Spleen (tissue), 11 donors: ENCODE measurements around the gene MT1H. TPM values are rescaled to one million over a fixed set of nuclear protein-coding genes. Genes with fewer than 3 reads are reported as not detected.

Experiments used
- DNase-seq: peaks from one replicate; pipeline ENCODE4 v3.0.0-alpha.2; 2020
- H3K27ac ChIP-seq, 8 donors: fragments of 200-600 bp; sonication (generic) in 7 of 8; 1 replicate in 4 of 8; 2 replicates in 4 of 8; pipeline versions ENCODE4 v1.5.0 to v1.8.0; 2016 to 2021; ENCODE audit warnings: inconsistent platforms in 4 of 8, mild to moderate bottlenecking in 4 of 8, moderate library complexity in 1 of 8
- H3K27me3 ChIP-seq, 7 donors: fragments of 200-600 bp; sonication (generic) in 6 of 7; replicated peaks in 1 of 7; 1 replicate in 4 of 7; 2 replicates in 3 of 7; pipeline versions ENCODE4 v1.5.0 to v1.8.0; 2016 to 2021; ENCODE audit warnings: inconsistent platforms in 3 of 7, mild to moderate bottlenecking in 1 of 7
- H3K36me3 ChIP-seq, 6 donors: fragments of 200-600 bp; sonication (generic) in 5 of 6; 1 replicate in 4 of 6; 2 replicates in 2 of 6; pipeline versions ENCODE4 v1.5.0 to v1.8.0; 2016 to 2021; ENCODE audit warnings: inconsistent platforms in 2 of 6
- H3K4me1 ChIP-seq, 6 donors: fragments of 200-600 bp; sonication (generic) in 5 of 6; 1 replicate in 3 of 6; 2 replicates in 3 of 6; pipeline versions ENCODE4 v1.5.0 to v1.8.0; 2016 to 2021; ENCODE audit warnings: inconsistent platforms in 3 of 6
- H3K4me3 ChIP-seq, 8 donors: fragments of 200-600 bp; sonication (generic) in 7 of 8; 1 replicate in 4 of 8; 2 replicates in 4 of 8; pipeline versions ENCODE4 v1.5.0 to v1.8.0; 2016 to 2021; ENCODE audit warnings: inconsistent platforms in 4 of 8, mild to moderate bottlenecking in 4 of 8, moderate library complexity in 2 of 8
- H3K9me3 ChIP-seq, 8 donors: fragments of 200-600 bp; sonication (generic) in 7 of 8; 1 replicate in 4 of 8; 2 replicates in 4 of 8; pipeline versions ENCODE4 v1.5.0 to v1.8.0; 2016 to 2021; ENCODE audit warnings: inconsistent platforms in 4 of 8
- POLR2A ChIP-seq, 3 donors: fragments of 450-650 bp; IDR thresholded peaks; one replicate each; pipeline ENCODE4 v1.5.1; 2017; ENCODE audit warnings: antibody characterized with exemption in 3 of 3, mild to moderate bottlenecking in 1 of 3
- POLR2AphosphoS5 ChIP-seq, 3 donors: sonication (generic); formaldehyde crosslinking; IDR thresholded peaks; one replicate each; pipeline ENCODE4 v1.5.1; 2017; ENCODE audit warnings: antibody characterized with exemption in 3 of 3
- WGBS, 5 donors: extraction: QIAGEN DNeasy Blood & Tissue Kit in 3 of 5; methylation state at CpG; one replicate each; pipeline versions ENCODE4 v1.1.5 to v1.1.7; 2013 to 2018; 5-methylcytosine and 5-hydroxymethylcytosine counted together
- intact Hi-C: fragments of 100-400 bp; cut with DNase I; formaldehyde crosslinking; loops from one replicate; pipeline ENCODE4 v1.15.0; 2023; ENCODE audit warnings: low total_unique reads
- polyA plus RNA-seq, 3 donors: library from polyadenylated mRNA; stranded (reverse); fragments of 200-250 nt; gene quantifications; one replicate each; pipeline ENCODE4 v1.2.1, GENCODE V29; 2013
- total RNA-seq, 7 donors: library from RNA; depleted of rRNA in 3 of 7; stranded (reverse); fragments of >200 nt in 3 of 7; fragmentation: NEBNext Ultra II Directional in 4 of 7; extraction: Animal tissue kit (Norgen Biotek cat#: 25700) in 4 of 7; gene quantifications; one replicate each; pipeline versions ENCODE4 v1.1.0 to v1.2.1, GENCODE V29; 2016 to 2021
- TF ChIP-seq, protein P1 (sequence below), 11 experiments: fragments of 200-600 bp in 7 of 11; fragments of 450-650 bp in 4 of 11; sonication (generic) in 4 of 11; IDR thresholded peaks in 8 of 11; conservative IDR thresholded peaks in 3 of 11; 1 replicate in 7 of 11; 2 replicates in 4 of 11; pipeline versions ENCODE4 v1.4.0 to v1.8.0; 2016 to 2021; ENCODE audit warnings: antibody characterized with exemption in 11 of 11, inconsistent platforms in 4 of 11, mild to moderate bottlenecking in 1 of 11
- donor health status: healthy with polysubstance abuse.
- donor health status: DM: no; HTN: no; CAD: no; lungs with moderate emphysema.
- donor health status: DM: no; HTN: no; CAD: no.
- donor health status: Bipolar disorder and iron deficiency.
- donor health status: healthy.
- donor health status: DM: no; HTN: no; CAD: no.
- donor health status: DM: yes; HTN: yes; CAD: no.

Gene MT1H
- total and polyA plus RNA-seq, 10 donors = 0.54 to 1.1 (median 0.96) TPM; not detected in 7

DNA sequence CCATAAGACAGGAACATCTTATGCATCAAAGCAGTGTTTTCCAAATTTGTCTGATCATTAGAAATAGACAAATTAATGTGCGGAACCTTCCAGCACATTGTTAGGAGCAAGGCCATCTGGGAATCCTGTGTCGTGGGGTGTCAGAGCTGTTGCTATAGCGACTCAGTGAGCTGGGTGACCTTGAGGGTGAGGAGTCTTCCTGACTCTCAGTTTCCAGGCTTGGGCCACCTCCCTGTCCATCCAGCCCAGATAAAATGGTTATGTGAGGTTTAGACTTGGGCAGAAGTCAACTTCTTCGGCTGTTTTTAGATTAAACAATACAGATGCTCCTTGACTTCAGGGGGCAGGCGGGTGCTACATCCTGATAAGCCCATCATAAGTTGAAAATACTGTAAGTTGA lies 33.2 kb downstream of the MT1H start:
- peaks cover 0 to 13% (median 8%) of the 10 kb centered on the region in 6 donors for H3K4me1 ChIP-seq
- WGBS, 5 donors = 70 to 91% (median 84%) methylated on average over 5 of the region's 5 CpGs
- peaks cover 0 to 2% (median 0%) of the 10 kb centered on the region in 8 donors for H3K9me3 ChIP-seq
- no peaks in the 10 kb centered on the region for H3K36me3 ChIP-seq
- intact Hi-C loops = loop anchor here (5.0 kb wide), 2 partner anchors 126 to 186 kb away; no protein-coding TSS in a partner anchor
- DNase-seq = no peak
- no peaks in the 10 kb centered on the region for H3K27me3 ChIP-seq
- no peak overlapping the region for H3K27ac ChIP-seq
- H3K4me3 ChIP-seq = no peak overlapping the region
- TF ChIP-seq POLR2A (IDR thresholded peaks at IDR 0.05) = no peak

DNA sequence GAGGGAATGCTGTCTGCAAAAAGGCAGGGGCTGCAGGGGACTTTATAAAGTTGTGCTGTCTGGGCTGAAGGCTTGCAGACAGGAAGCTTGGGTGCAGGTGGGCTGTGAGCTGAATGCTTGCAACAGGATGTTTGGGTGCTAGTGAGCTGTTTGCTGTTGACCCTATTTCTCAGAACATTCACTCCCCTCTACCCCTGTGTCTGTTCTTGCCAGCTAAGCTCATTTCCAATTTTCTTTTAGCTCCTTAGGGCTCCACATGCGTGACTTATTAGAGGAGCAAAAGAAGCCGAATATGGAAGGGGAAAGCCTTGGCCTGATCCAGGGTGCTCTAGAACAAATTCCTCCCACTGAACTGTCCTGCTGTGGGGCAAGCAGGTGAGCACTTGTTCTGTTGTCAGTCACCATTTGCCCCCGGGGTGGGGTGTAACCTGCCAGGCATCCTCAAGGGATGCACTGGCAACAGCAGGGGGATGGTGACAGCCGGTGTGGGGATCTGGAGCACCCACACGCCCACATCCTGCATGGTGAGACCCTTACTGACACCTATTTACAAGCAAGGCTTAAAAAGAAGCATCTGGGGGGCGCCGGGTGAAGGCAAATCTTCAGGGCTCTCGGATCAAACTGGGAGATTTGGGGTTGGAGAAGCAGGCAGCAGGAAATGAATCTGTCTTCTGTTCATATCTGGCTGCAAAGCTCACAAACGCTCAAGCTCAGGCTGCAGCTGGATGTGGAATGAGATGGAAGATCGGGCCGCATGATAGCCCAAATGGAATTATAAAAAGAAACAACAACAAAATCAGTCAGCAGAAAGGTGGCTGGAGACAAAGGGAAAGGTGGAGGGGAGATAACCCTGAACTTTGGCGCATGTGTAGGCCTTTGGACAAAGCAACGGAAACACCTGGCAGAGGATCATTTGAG lies 39.2 kb downstream of the MT1H start:
- H3K4me3 ChIP-seq = peak overlapping the region in 5 of 8 donors; percentile 8 to 52 (median 27)
- no peak for DNase-seq
- H3K9me3 ChIP-seq = no peaks in the 10 kb centered on the region
- no peaks in the 10 kb centered on the region for H3K27me3 ChIP-seq
- peaks cover 0 to 28% (median 8%) of the 10 kb centered on the region in 6 donors for H3K4me1 ChIP-seq
- peak overlapping the region in 6 of 8 donors; percentile 19 to 78 (median 66) for H3K27ac ChIP-seq
- WGBS, 5 donors = 56 to 70% (median 61%) methylated on average over 13 of the region's 13 CpGs
- intact Hi-C loops = no loop called here
- TF ChIP-seq, protein P1, sequence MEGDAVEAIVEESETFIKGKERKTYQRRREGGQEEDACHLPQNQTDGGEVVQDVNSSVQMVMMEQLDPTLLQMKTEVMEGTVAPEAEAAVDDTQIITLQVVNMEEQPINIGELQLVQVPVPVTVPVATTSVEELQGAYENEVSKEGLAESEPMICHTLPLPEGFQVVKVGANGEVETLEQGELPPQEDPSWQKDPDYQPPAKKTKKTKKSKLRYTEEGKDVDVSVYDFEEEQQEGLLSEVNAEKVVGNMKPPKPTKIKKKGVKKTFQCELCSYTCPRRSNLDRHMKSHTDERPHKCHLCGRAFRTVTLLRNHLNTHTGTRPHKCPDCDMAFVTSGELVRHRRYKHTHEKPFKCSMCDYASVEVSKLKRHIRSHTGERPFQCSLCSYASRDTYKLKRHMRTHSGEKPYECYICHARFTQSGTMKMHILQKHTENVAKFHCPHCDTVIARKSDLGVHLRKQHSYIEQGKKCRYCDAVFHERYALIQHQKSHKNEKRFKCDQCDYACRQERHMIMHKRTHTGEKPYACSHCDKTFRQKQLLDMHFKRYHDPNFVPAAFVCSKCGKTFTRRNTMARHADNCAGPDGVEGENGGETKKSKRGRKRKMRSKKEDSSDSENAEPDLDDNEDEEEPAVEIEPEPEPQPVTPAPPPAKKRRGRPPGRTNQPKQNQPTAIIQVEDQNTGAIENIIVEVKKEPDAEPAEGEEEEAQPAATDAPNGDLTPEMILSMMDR (IDR thresholded peaks at IDR 0.05 in 8 of 11, conservative IDR thresholded peaks at IDR 0.05 in 3 of 11) = no peak
- TF ChIP-seq POLR2A (IDR thresholded peaks at IDR 0.05) = no peak
- TF ChIP-seq POLR2AphosphoS5 (IDR thresholded peaks at IDR 0.05) = no peak
- H3K36me3 ChIP-seq = no peaks in the 10 kb centered on the region

DNA sequence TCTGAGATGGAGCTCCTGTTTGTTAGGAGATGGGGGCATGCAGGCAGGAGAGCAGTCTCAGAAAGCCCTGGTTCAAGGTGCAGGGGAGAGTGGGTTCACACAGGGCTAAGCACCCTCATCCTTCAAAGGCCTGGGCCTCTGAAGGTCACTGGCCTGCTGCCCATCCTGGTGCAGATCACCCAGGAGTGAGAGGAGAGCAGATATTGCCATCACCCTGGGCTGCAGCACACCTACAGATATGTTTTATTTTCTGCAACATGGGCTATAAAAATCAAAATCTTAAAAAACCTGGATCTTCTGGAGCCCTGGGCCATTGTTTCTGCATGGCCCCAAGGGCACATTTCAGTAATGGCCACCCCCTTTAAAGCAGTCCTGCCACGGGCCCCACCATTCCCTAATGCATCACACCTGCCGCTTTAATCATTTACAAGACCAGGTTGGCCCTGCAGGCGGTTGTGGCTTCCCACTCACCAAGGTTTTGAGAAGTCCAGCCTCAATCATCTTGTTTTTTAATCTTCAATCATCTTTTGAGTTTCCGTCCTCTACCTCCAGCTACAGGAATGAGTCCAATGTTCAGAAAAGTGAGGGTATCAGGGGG lies 39.9 kb downstream of the MT1H start:
- Histone ChIP-seq H3K4me1 (peaks cover 0 to 28% (median 8%) of the 10 kb centered on the region in 6 donors), H3K27me3 (no peaks in the 10 kb centered on the region), H3K27ac (peak overlapping the region in 6 of 8 donors; percentile 19 to 78 (median 66)), H3K36me3 (no peaks in the 10 kb centered on the region), H3K4me3 (peak overlapping the region in 4 of 8 donors; percentile 8 to 52 (median 28)), H3K9me3 (no peaks in the 10 kb centered on the region)
- intact Hi-C loops = no loop called here
- 82 to 86% (median 86%) methylated on average over 4 of the region's 4 CpGs for WGBS, 5 donors
- DNase-seq = no peak
- TF ChIP-seq, protein P1 (IDR thresholded peaks at IDR 0.05 in 8 of 11, conservative IDR thresholded peaks at IDR 0.05 in 3 of 11) = no peak
- TF ChIP-seq POLR2A (IDR thresholded peaks at IDR 0.05) (no peak), POLR2AphosphoS5 (IDR thresholded peaks at IDR 0.05) (no peak)

DNA sequence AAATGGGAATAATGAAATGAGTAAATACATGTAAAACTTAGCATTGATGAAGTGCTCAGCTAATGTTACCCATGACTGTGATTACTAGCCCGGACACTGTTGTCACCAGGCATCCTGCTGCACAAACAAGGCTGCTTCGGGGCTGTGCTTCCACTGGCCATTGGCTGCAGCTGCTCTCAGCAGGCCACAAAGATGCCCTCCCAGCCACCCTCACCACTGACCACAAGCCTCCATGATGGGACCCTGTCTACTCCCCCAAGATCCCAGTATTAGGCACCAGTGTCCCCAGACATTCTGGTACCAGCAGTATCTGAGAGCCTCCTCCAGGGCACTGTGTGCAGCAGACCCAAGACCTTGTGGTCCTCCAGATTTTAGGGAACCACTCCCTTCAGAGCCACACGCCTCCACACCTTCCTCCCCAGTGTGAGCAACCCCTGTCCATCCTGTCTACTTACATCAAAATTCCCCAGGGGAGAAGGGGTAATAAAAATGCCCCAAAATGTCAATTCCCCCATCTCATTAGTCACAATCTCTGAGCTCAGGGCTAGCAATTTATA lies 40.6 kb downstream of the MT1H start:
- H3K9me3 ChIP-seq = no peaks in the 10 kb centered on the region
- H3K4me1 ChIP-seq = peaks cover 0 to 28% (median 8%) of the 10 kb centered on the region in 6 donors
- peak overlapping the region in 3 of 8 donors; percentile 70 to 78 (median 71) for H3K27ac ChIP-seq
- no peak for DNase-seq
- H3K4me3 ChIP-seq = peak overlapping the region in 2 of 8 donors; percentile 27 to 52
- WGBS, 5 donors = 68 to 86% (median 80%) methylated on average over 3 of the region's 3 CpGs
- TF ChIP-seq POLR2A (IDR thresholded peaks at IDR 0.05) = no peak
- TF ChIP-seq POLR2AphosphoS5 (IDR thresholded peaks at IDR 0.05) = no peak
- TF ChIP-seq, protein P1 (IDR thresholded peaks at IDR 0.05 in 8 of 11, conservative IDR thresholded peaks at IDR 0.05 in 3 of 11) = no peak
- no peaks in the 10 kb centered on the region for H3K27me3 ChIP-seq
- intact Hi-C loops = no loop called here
- no peaks in the 10 kb centered on the region for H3K36me3 ChIP-seq
